ENCODE data around the gene CLDND2.

The CLDND2 gene

GRCh38 chr19:51365211-51365964, 3.4 kb downstream of the CLDND2 start:
- peak overlapping the region; percentile 92 for H3K4me3 ChIP-seq (replicated peaks; ENCODE audit: low read depth, low read length)
- TF ChIP-seq CTCF (IDR thresholded peaks at IDR 0.05; ENCODE audit: low read depth, low read length, missing control alignments) = no peak
- DNase-seq (ENCODE audit: extremely low read depth, low read depth) = no peak

- H3K4me3 ChIP-seq (replicated peaks; ENCODE audit: low read depth, low read length) = no peak overlapping the region
- DNase-seq (ENCODE audit: extremely low read depth, low read depth) = no peak
- no peak for TF ChIP-seq CTCF (IDR thresholded peaks at IDR 0.05; ENCODE audit: low read depth, low read length, missing control alignments)
Observed at GRCh38 chr19:51364200-51365106, 4.3 kb downstream of the CLDND2 start.

- no peak for TF ChIP-seq CTCF (IDR thresholded peaks at IDR 0.05; ENCODE audit: low read depth, low read length, missing control alignments)
- no peak for DNase-seq (ENCODE audit: extremely low read depth, low read depth)
- no peak overlapping the region for H3K4me3 ChIP-seq (replicated peaks; ENCODE audit: low read depth, low read length)
Observed at GRCh38 chr19:51361239-51361638, 7.6 kb downstream of the CLDND2 start.

- H3K4me3 ChIP-seq (replicated peaks; ENCODE audit: low read depth, low read length) = no peak overlapping the region
- DNase-seq (ENCODE audit: extremely low read depth, low read depth) = no peak
- TF ChIP-seq CTCF (IDR thresholded peaks at IDR 0.05; ENCODE audit: low read depth, low read length, missing control alignments) = no peak
Observed at GRCh38 chr19:51359294-51359693, 9.5 kb downstream of the CLDND2 start.

- no peak overlapping the region for H3K4me3 ChIP-seq (replicated peaks; ENCODE audit: low read depth, low read length)
- TF ChIP-seq CTCF (IDR thresholded peaks at IDR 0.05; ENCODE audit: low read depth, low read length, missing control alignments) = no peak
- no peak for DNase-seq (ENCODE audit: extremely low read depth, low read depth)
Observed at GRCh38 chr19:51357952-51358351, 10.9 kb downstream of the CLDND2 start.

GRCh38 chr19:51356159-51356801, 12.5 kb downstream of the CLDND2 start:
- DNase-seq (ENCODE audit: extremely low read depth, low read depth) = no peak
- TF ChIP-seq CTCF (IDR thresholded peaks at IDR 0.05; ENCODE audit: low read depth, low read length, missing control alignments) = no peak
- H3K4me3 ChIP-seq (replicated peaks; ENCODE audit: low read depth, low read length) = no peak overlapping the region
